ENCODE data around the gene DUSP10. TPM values are rescaled to one million over a fixed set of nuclear protein-coding genes. Genes with fewer than 3 reads are reported as not detected.

Gene DUSP10
- total RNA-seq, 2 donors from 2014 or later = 6.5 to 11.7 TPM

GRCh38 chr1:221783936-221784335, 42.0 kb upstream of the DUSP10 start:
- Mint-ChIP-seq H3K36me3 (ENCODE audit: low read depth) (no peaks in the 10 kb centered on the region), H3K9me3 (no peaks in the 10 kb centered on the region), H3K27me3 (ENCODE audit: insufficient read depth) (peaks cover 51% of the 10 kb centered on the region), H3K27ac (no peak overlapping the region), H3K4me1 (peaks cover 9% of the 10 kb centered on the region), H3K4me3 (no peak overlapping the region)
- no peak overlapping the region for H3K9ac ChIP-seq (ENCODE audit: extremely low read depth, low read length, poor library complexity, severe bottlenecking)
- no peaks in the 10 kb centered on the region for H3K9me3 ChIP-seq (ENCODE audit: control insufficient read depth, low read length)
- no peak for TF ChIP-seq CTCF (conservative IDR thresholded peaks at IDR 0.05)
- no peaks in the 10 kb centered on the region for H3K36me3 ChIP-seq (ENCODE audit: control insufficient read depth, insufficient read depth, low read length)
- H3K4me3 ChIP-seq (ENCODE audit: low read length) = no peak overlapping the region
- H3K27me3 ChIP-seq (ENCODE audit: control insufficient read depth, insufficient read depth, low read length, poor library complexity, severe bottlenecking) = peaks cover 49% of the 10 kb centered on the region
- no peak overlapping the region for H3K27ac ChIP-seq (ENCODE audit: low read depth, low read length)
- no peak for DNase-seq
- 83 to 84% methylated on average over 1 to 4 of the region's 4 CpGs for WGBS, 2 experiments (ENCODE audit: insufficient coverage in 1 of 2, insufficient read length in 1 of 2)
- no peaks in the 10 kb centered on the region for H3K4me1 ChIP-seq (ENCODE audit: control insufficient read depth, insufficient read depth, low read length)

- H3K9ac ChIP-seq (ENCODE audit: extremely low read depth, low read length, poor library complexity, severe bottlenecking) = no peak overlapping the region
- Mint-ChIP-seq H3K27ac (no peak overlapping the region), H3K27me3 (ENCODE audit: insufficient read depth) (peaks cover 56% of the 10 kb centered on the region), H3K36me3 (ENCODE audit: low read depth) (no peaks in the 10 kb centered on the region), H3K4me3 (no peak overlapping the region), H3K9me3 (no peaks in the 10 kb centered on the region), H3K4me1 (peaks cover 8% of the 10 kb centered on the region)
- H3K36me3 ChIP-seq (ENCODE audit: control insufficient read depth, insufficient read depth, low read length) = no peaks in the 10 kb centered on the region
- H3K27ac ChIP-seq (ENCODE audit: low read depth, low read length) = no peak overlapping the region
- peaks cover 54% of the 10 kb centered on the region for H3K27me3 ChIP-seq (ENCODE audit: control insufficient read depth, insufficient read depth, low read length, poor library complexity, severe bottlenecking)
- DNase-seq = no peak
- no peaks in the 10 kb centered on the region for H3K4me1 ChIP-seq (ENCODE audit: control insufficient read depth, insufficient read depth, low read length)
- no peak overlapping the region for H3K4me3 ChIP-seq (ENCODE audit: low read length)
- H3K9me3 ChIP-seq (ENCODE audit: control insufficient read depth, low read length) = no peaks in the 10 kb centered on the region
- TF ChIP-seq CTCF (conservative IDR thresholded peaks at IDR 0.05) = no peak
- 97 to 100% methylated on average over 1 to 6 of the region's 6 CpGs for WGBS, 2 experiments (ENCODE audit: insufficient coverage in 1 of 2, insufficient read length in 1 of 2)
Measured at GRCh38 chr1:221783437-221783836, 41.5 kb upstream of the DUSP10 start.

- Histone ChIP-seq H3K27ac (ENCODE audit: low read depth, low read length) (no peak overlapping the region), H3K4me3 (ENCODE audit: low read length) (no peak overlapping the region), H3K9me3 (ENCODE audit: control insufficient read depth, low read length) (no peaks in the 10 kb centered on the region), H3K4me1 (ENCODE audit: control insufficient read depth, insufficient read depth, low read length) (no peaks in the 10 kb centered on the region), H3K9ac (ENCODE audit: extremely low read depth, low read length, poor library complexity, severe bottlenecking) (no peak overlapping the region), H3K36me3 (ENCODE audit: control insufficient read depth, insufficient read depth, low read length) (no peaks in the 10 kb centered on the region), H3K27me3 (ENCODE audit: control insufficient read depth, insufficient read depth, low read length, poor library complexity, severe bottlenecking) (peaks cover 58% of the 10 kb centered on the region)
- Mint-ChIP-seq H3K4me1 (peaks cover 8% of the 10 kb centered on the region), H3K36me3 (ENCODE audit: low read depth) (no peaks in the 10 kb centered on the region), H3K9me3 (no peaks in the 10 kb centered on the region), H3K4me3 (no peak overlapping the region), H3K27ac (no peak overlapping the region), H3K27me3 (ENCODE audit: insufficient read depth) (peaks cover 59% of the 10 kb centered on the region)
- 86 to 100% methylated on average over 1 of the region's 1 CpG for WGBS, 2 experiments (ENCODE audit: insufficient coverage in 1 of 2, insufficient read length in 1 of 2)
- no peak for TF ChIP-seq CTCF (conservative IDR thresholded peaks at IDR 0.05)
- DNase-seq = no peak
Measured at GRCh38 chr1:221782970-221783369, 41.1 kb upstream of the DUSP10 start.
